H9 (cell line): Measurements from ENCODE around the gene SLC8B1. TPM values are rescaled to one million over a fixed set of nuclear protein-coding genes. Genes with fewer than 3 reads are reported as not detected.

Experiments
- DNase-seq: peaks from one replicate; pipeline ENCODE4 v3.0.0-alpha.2; 2017
- H2AFZ ChIP-seq: one replicate; pipeline ENCODE4 v1.6.1; 2013; ENCODE audit warnings: mild to moderate bottlenecking, low read length, control low read depth, moderate library complexity
- H2AK5ac ChIP-seq: 2 replicates; pipeline ENCODE4 v1.6.1; 2013; ENCODE audit warnings: low read length, control low read depth, mixed read lengths; ENCODE audit not compliant: insufficient read length
- H2BK120ac ChIP-seq: one replicate; pipeline ENCODE4 v1.6.1; 2013; ENCODE audit warnings: low read depth, mild to moderate bottlenecking, low read length, control low read depth, inconsistent platforms; ENCODE audit not compliant: poor library complexity, severe bottlenecking
- H2BK12ac ChIP-seq: 2 replicates; pipeline ENCODE4 v1.6.1; 2013; ENCODE audit warnings: low read length, control low read depth, mixed read lengths, low read depth; ENCODE audit not compliant: insufficient read length
- H2BK15ac ChIP-seq: 2 replicates; pipeline ENCODE4 v1.6.1; 2013; ENCODE audit warnings: low read depth, low read length, control low read depth
- H2BK20ac ChIP-seq: one replicate; pipeline ENCODE4 v1.6.1; 2013; ENCODE audit warnings: low read depth, mild to moderate bottlenecking, low read length, control low read depth, inconsistent platforms; ENCODE audit not compliant: poor library complexity, severe bottlenecking
- H2BK5ac ChIP-seq: 2 replicates; pipeline ENCODE4 v1.6.1; 2013; ENCODE audit warnings: low read length, control low read depth, mixed read lengths; ENCODE audit not compliant: insufficient read length
- H3K14ac ChIP-seq: 2 replicates; pipeline ENCODE4 v1.6.1; 2013; ENCODE audit warnings: low read length, control low read depth; ENCODE audit not compliant: insufficient read depth
- H3K18ac ChIP-seq: 2 replicates; pipeline ENCODE4 v1.6.1; 2013; ENCODE audit warnings: low read depth, mild to moderate bottlenecking, mixed read lengths, low read length, control low read depth; ENCODE audit not compliant: insufficient read length
- H3K23ac ChIP-seq: 2 replicates; pipeline ENCODE4 v1.6.1; 2013; ENCODE audit warnings: low read length, control low read depth, mixed read lengths, low read depth; ENCODE audit not compliant: insufficient read length
- H3K23me2 ChIP-seq: 2 replicates; pipeline ENCODE4 v1.6.1; 2013; ENCODE audit warnings: low read depth, mild to moderate bottlenecking, mixed read lengths, low read length, control low read depth; ENCODE audit not compliant: insufficient read length, poor library complexity, severe bottlenecking
- H3K27ac ChIP-seq: 2 replicates; pipeline ENCODE4 v1.5.1; 2013; ENCODE audit warnings: low read length, control low read depth, mixed read lengths, low read depth; ENCODE audit not compliant: insufficient read length
- H3K27me3 ChIP-seq: 2 replicates; pipeline ENCODE4 v1.6.1; 2013; ENCODE audit warnings: low read length, control low read depth, inconsistent platforms; ENCODE audit not compliant: insufficient read depth
- H3K4ac ChIP-seq: 2 replicates; pipeline ENCODE4 v1.6.1; 2013; ENCODE audit warnings: low read depth, mild to moderate bottlenecking, control low read depth, inconsistent platforms, low read length, moderate library complexity
- H3K4me1 ChIP-seq: 2 replicates; pipeline ENCODE4 v1.6.1; 2013; ENCODE audit warnings: low read length, control low read depth, inconsistent platforms; ENCODE audit not compliant: insufficient read depth
- H3K4me2 ChIP-seq: 2 replicates; pipeline ENCODE4 v1.6.1; 2013; ENCODE audit warnings: low read length, control low read depth, mixed read lengths; ENCODE audit not compliant: insufficient read length, insufficient read depth
- H3K56ac ChIP-seq: 2 replicates; pipeline ENCODE4 v1.6.1; 2013; ENCODE audit warnings: low read depth, mild to moderate bottlenecking, mixed read lengths, low read length, control low read depth; ENCODE audit not compliant: insufficient read length
- H3K79me1 ChIP-seq: 2 replicates; pipeline ENCODE4 v1.6.1; 2013; ENCODE audit warnings: low read depth, mild to moderate bottlenecking, moderate library complexity, low read length, control low read depth, inconsistent platforms; ENCODE audit not compliant: insufficient read depth, poor library complexity, severe bottlenecking
- H3K79me2 ChIP-seq: 2 replicates; pipeline ENCODE4 v1.6.1; 2013; ENCODE audit warnings: low read length, control low read depth, inconsistent platforms; ENCODE audit not compliant: insufficient read depth
- H3K9ac ChIP-seq: 2 replicates; pipeline ENCODE4 v1.6.1; 2013; ENCODE audit warnings: low read length, control low read depth, mixed read lengths; ENCODE audit not compliant: insufficient read length; ENCODE audit errors: extremely low read depth
- H3K9me3 ChIP-seq: one replicate; pipeline ENCODE4 v1.6.1; 2013; ENCODE audit warnings: low read depth, low read length, inconsistent platforms; ENCODE audit not compliant: control insufficient read depth
- H3T11ph ChIP-seq: one replicate; pipeline ENCODE4 v1.6.1; 2013; ENCODE audit warnings: mild to moderate bottlenecking, low read length, control low read depth, inconsistent platforms
- H4K20me1 ChIP-seq: one replicate; pipeline ENCODE4 v1.6.1; 2013; ENCODE audit not compliant: control insufficient read depth, insufficient read length, insufficient read depth
- H4K5ac ChIP-seq: 2 replicates; pipeline ENCODE4 v1.6.1; 2013; ENCODE audit warnings: low read depth, mild to moderate bottlenecking, mixed read lengths, low read length, control low read depth; ENCODE audit not compliant: insufficient read length
- H4K8ac ChIP-seq: replicated peaks from 2 replicates; pipeline ENCODE4 v1.6.1; 2013; ENCODE audit warnings: low read length, control low read depth, mixed read lengths, low read depth; ENCODE audit not compliant: insufficient read length
- H4K91ac ChIP-seq: 2 replicates; pipeline ENCODE4 v1.6.1; 2013; ENCODE audit warnings: low read depth, mild to moderate bottlenecking, moderate library complexity, mixed read lengths, low read length, control low read depth; ENCODE audit not compliant: insufficient read length
- H3K27ac Mint-ChIP-seq, 3 experiments: 2 replicates in 2 of 3; 3 replicates in 1 of 3; pipeline ENCODE4 v1.8.0; 2020 to 2021; ENCODE audit warnings: mixed read lengths in 3 of 3, mild to moderate bottlenecking in 1 of 3, moderate library complexity in 1 of 3
- H3K27me3 Mint-ChIP-seq: 2 replicates; pipeline ENCODE4 v1.8.0; 2021; ENCODE audit warnings: low read depth, mild to moderate bottlenecking, moderate library complexity, mixed read lengths
- H3K36me3 Mint-ChIP-seq, 3 experiments: 2 replicates in 2 of 3; 3 replicates in 1 of 3; pipeline ENCODE4 v1.8.0; 2020 to 2021; ENCODE audit warnings: low read depth in 3 of 3, mixed read lengths in 3 of 3; ENCODE audit not compliant: insufficient read depth in 1 of 3
- H3K4me1 Mint-ChIP-seq, 2 experiments: 2 replicates each; pipeline ENCODE4 v1.8.0; 2020; ENCODE audit warnings: mixed read lengths in 2 of 2
- H3K4me3 Mint-ChIP-seq, 2 experiments: 2 replicates in 1 of 2; 3 replicates in 1 of 2; pipeline ENCODE4 v1.8.0; 2020 to 2021; ENCODE audit warnings: mild to moderate bottlenecking in 2 of 2, mixed read lengths in 2 of 2, moderate library complexity in 1 of 2
- H3K9me3 Mint-ChIP-seq, 2 experiments: 2 replicates in 1 of 2; 3 replicates in 1 of 2; pipeline ENCODE4 v1.8.0; 2020; ENCODE audit warnings: mild to moderate bottlenecking in 2 of 2, mixed read lengths in 2 of 2, moderate library complexity in 1 of 2
- WGBS: extraction: QIAGEN DNeasy Blood & Tissue Kit; methylation state at CpG from one replicate; pipeline ENCODE4 v1.1.7; 2013; ENCODE audit warnings: missing lambda C conversion rate, low lambda C conversion rate, mixed read lengths; ENCODE audit not compliant: insufficient read length; ENCODE audit errors: extremely low coverage; 5-methylcytosine and 5-hydroxymethylcytosine counted together
- total RNA-seq: library from RNA; stranded (reverse); gene quantifications from 2 replicates; pipeline ENCODE4 v1.2.1, GENCODE V29; 2021
- TF ChIP-seq, protein P1 (sequence below): fragments of 200-600 bp; sonication (generic); conservative IDR thresholded peaks from 3 replicates; pipeline ENCODE4 v1.8.0; 2021; ENCODE audit warnings: antibody characterized with exemption, mild to moderate bottlenecking

SLC8B1 gene
- total RNA-seq, 1 experiment from 2014 or later = 10.4 TPM

DNA sequence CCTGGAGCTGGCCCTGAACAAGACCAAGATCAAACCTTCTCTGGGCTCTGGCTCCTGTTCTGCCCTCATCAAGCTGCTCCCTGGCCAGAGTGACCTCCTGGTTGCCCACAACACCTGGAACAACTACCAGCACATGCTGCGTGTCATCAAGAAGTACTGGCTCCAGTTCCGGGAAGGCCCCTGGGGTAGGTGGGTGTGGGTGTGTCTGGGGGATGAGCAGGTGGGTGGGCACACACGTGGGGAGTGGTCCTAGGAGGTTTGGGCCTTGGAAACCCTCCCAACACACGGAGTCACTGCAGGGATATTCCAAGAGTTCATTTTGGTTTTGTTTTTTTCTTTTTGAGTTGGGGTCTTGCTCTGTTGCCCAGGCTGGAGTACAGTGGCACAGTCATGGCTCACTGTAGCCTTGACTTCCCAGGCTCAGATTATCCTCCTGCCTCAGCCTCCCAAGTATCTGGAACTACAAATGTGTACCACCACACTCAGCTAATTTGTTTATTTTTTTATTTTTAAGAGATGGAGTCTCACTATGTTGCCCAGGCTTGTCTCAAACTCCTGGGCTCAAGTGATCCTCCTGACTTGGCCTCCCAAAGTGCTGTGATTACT lies 40.0 kb upstream of the SLC8B1 start:
- no peak overlapping the region for H4K5ac ChIP-seq
- no peak overlapping the region for H3K14ac ChIP-seq
- Mint-ChIP-seq H3K9me3 (no peaks in the 10 kb centered on the region), H3K36me3 (peaks cover 12 to 39% (median 36%) of the 10 kb centered on the region in 3 experiments; a peak in 6 of 7 replicates), H3K27ac (no peak overlapping the region), H3K4me3 (no peak overlapping the region), H3K27me3 (no peaks in the 10 kb centered on the region), H3K4me1 (no peaks in the 10 kb centered on the region)
- H2BK5ac ChIP-seq = no peak overlapping the region
- H3K27me3 ChIP-seq = no peaks in the 10 kb centered on the region
- no peak for DNase-seq
- no CpG with 5 or more reads among the region's 4 CpGs for WGBS
- no peak overlapping the region for H3K27ac ChIP-seq
- no peaks in the 10 kb centered on the region for H3K9me3 ChIP-seq
- H3K4me2 ChIP-seq = no peak overlapping the region
- TF ChIP-seq, protein P1, sequence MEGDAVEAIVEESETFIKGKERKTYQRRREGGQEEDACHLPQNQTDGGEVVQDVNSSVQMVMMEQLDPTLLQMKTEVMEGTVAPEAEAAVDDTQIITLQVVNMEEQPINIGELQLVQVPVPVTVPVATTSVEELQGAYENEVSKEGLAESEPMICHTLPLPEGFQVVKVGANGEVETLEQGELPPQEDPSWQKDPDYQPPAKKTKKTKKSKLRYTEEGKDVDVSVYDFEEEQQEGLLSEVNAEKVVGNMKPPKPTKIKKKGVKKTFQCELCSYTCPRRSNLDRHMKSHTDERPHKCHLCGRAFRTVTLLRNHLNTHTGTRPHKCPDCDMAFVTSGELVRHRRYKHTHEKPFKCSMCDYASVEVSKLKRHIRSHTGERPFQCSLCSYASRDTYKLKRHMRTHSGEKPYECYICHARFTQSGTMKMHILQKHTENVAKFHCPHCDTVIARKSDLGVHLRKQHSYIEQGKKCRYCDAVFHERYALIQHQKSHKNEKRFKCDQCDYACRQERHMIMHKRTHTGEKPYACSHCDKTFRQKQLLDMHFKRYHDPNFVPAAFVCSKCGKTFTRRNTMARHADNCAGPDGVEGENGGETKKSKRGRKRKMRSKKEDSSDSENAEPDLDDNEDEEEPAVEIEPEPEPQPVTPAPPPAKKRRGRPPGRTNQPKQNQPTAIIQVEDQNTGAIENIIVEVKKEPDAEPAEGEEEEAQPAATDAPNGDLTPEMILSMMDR = no peak
- no peaks in the 10 kb centered on the region for H3K79me2 ChIP-seq
- no peak overlapping the region for H3K56ac ChIP-seq
- no peaks in the 10 kb centered on the region for H3K23me2 ChIP-seq
- no peak overlapping the region for H2AFZ ChIP-seq
- H2BK20ac ChIP-seq = no peak overlapping the region
- H3K9ac ChIP-seq = no peak overlapping the region
- H2AK5ac ChIP-seq = no peak overlapping the region
- no peaks in the 10 kb centered on the region for H3K79me1 ChIP-seq
- no peak overlapping the region for H4K91ac ChIP-seq
- H3K4me1 ChIP-seq = no peaks in the 10 kb centered on the region
- no peak overlapping the region for H2BK15ac ChIP-seq
- no peak overlapping the region for H3T11ph ChIP-seq
- no peak overlapping the region for H4K8ac ChIP-seq
- no peak overlapping the region for H2BK120ac ChIP-seq
- no peak overlapping the region for H3K4ac ChIP-seq
- H4K20me1 ChIP-seq = no peaks in the 10 kb centered on the region
- no peak overlapping the region for H2BK12ac ChIP-seq
- no peak overlapping the region for H3K23ac ChIP-seq
- no peak overlapping the region for H3K18ac ChIP-seq
